HG03460 (cell line): ENCODE measurements around the gene KANTR.
"Not testable (repeated sequence)": the region's sequence is repeated elsewhere in the genome, so short reads cannot be mapped to it uniquely, and the experiment has no call there.

Experiments
- ATAC-seq: cut with Tn5 transposase; IDR thresholded peaks from one replicate; pipeline ENCODE4 v1.9.1; 2021; ENCODE audit not compliant: unreplicated experiment

Gene KANTR

DNA sequence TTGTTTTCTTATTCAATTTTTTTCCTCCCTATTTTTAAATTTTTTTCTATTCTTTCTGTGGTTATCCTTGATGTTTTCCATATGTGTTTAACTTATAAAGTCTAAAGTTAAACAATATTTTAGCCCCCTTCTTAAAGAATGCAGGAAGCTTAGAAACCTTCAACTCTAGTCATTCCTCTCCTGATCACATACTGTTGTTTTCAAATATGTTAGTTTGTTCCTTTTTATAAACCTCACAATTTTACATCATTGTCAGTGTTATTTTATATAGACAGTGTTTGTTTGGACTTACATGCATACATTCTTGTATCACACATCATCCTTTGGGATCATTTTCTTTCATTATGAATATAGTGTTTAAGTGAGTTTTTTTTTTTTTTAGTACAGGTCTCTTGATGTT, 31.6 kb downstream of the KANTR start:
- ATAC-seq, result no peak

DNA sequence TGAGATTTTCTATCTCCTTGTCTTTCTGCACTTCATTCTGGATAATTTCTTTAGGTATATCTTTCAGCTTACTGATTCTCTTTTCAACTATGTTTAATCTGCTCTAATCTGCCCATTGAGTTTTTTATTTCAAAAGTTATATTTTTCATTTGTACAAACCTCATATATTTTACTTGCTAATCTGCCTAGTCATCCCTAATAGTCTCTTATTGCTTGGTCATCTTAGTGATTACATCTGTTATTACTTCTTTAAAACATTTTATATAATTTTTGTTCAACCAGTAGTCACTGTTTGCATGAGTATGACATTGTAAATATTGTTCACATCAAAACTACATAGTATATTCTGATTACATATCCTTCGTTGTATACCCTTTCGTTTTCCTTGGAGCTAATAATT, 32.4 kb downstream of the KANTR start:
- ATAC-seq, result no peak

DNA sequence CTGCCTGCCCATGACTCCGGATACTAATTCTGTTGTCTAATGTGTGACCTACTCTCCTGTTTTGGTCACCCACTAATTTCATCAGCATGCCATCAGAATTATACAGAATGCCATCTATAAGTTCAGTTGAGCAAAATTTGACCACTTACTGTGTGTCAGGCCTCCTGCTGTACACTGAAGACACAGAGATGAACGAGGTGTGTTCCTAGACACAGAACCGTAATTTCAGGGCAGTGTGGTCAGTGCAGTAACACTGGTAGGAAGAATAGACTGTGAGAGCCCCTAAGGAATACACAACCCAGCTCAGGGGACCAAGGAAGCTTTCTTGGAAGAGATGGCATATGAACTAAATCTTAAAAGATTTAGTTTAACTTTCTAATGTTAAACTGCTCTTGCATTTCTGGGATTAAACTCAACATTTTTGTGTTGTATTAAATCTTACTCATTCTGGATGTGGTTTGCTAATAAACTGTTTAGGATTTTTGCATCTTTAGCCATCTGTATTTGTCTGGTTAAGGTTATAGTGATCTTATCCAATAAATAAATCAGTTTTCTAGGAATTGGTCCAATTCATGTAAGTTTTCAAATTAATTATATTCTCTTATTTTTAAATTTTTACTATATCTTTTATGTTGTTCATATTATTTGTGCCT, 34.3 kb downstream of the KANTR start:
- no peak for ATAC-seq

DNA sequence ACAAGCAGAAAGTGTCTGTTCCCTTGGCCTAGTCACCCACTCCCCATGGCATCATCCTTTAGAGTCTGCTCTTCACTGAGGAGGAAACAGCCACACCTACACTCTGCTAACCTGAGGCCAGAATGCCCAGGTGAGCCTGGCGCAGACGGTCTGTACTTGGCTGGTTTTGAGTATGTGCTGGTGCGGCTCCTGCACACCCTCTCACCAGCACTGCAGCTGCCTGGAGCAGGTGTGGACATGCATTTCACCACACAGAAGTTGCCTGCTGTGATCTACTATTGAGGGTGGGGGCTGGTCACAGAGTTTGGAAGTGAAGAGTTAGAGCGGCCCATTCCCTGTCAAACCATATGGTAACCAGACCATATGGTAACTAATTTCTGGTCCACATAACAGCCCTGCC, 39.5 kb downstream of the KANTR start:
- ATAC-seq, result no peak

DNA sequence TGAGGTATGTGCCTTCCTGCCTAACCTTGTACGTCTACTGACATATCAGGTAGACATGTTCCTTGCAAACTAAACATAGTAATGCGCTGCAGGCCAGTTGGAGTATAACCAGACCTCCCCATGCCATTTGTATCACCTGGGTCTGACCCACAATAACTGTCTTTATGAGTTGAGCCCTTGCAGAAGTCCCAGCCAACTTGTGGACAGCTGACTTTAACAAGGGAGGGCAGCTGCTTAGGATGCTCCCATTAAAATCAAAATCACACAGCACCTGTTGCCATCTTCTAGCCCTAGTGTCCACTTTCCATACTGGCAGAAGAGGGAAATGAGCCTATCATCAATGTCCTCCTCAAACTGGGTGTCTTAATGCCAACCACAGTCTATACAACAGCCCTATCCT, 41.6 kb downstream of the KANTR start:
- ATAC-seq, result no peak

DNA sequence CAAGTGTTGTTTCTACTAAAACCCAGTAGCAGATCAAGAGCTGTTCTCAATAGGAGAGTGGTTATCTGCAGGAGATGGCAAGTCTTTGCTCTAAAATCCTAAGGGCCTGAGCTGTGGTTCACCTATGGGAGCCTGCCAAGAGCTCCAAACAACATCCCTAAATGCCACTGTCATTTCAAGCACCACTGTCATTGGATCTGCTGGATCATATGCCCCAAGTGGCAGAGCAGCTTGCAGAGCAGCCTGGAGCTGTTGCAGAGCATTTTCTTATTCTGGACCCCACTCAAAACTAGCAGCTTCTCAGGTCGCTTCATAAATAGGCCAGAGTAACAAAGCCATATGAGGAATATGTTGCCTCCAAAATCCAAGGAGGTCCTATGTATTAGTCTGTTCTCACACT, 59.6 kb downstream of the KANTR start:
- ATAC-seq, result no peak

DNA sequence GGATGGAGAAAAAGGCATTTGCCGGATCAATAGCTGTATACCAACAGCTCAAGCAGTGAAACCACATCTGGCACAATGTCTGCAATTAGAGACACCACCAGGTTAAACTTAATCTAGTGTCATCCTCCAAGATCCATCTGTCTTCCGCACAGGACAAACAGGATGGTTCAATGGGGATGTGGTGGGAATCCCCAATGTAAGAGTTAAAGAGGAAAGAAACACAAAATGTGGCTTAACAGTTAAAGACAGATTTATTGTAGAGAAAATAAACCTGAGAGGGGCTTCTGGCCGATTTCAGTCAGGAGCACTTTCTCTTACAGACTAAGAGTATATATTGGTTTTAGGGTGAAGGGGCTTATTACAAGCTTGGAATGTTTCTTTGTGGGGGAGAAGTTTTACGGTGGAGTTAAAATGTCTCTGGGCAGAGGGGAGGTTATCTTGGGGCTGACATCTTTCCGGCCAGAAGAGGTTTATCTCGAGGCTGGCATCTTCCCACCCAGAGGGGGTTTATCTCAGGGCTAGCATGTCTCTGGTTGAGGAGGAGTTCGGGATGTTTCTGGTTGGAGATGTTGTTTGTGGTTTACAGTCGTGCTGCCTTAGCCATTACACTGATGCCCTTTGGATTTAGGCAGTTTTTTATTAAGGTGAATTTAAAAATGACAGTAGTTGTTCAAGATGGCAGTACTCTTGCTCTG, 61.7 kb downstream of the KANTR start:
- no peak for ATAC-seq

DNA sequence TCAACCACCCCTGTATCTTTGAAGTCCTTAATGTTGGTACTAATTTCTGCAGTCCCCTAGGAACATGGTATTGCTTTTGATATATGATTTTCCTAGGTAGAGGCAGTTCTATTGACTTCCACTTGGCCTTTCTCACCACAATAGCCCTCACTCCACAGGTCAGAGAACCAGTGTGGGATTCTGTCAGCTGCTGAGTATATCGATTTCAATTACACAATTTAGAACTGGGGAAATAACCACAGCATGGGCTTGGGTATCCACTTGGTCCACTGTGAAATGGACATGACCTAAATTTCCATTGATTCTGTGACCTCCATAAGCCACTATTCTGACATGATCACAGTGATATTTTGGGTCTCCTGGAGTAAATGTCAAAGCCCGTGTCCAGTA, 62.3 kb downstream of the KANTR start:
- no peak for ATAC-seq

DNA sequence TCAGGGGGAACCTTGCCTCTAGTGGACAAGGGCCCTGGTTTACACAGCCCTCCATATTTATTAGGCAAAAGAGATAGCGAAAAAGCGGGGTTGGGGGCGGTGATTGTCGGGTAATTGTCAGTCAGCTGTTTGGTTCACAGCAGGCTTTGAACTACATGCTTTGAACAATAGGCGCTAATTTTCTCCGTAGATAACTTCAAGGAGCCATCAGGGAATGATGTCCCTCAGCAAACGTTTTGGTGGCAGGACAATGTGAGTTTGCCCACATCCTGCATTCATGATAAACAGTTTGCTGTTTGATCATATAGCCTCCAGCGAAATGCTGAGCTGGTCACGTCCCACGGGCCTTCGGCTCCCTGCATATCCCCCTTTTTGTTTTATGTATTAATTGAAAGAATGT, 65.2 kb downstream of the KANTR start:
- no peak for ATAC-seq

DNA sequence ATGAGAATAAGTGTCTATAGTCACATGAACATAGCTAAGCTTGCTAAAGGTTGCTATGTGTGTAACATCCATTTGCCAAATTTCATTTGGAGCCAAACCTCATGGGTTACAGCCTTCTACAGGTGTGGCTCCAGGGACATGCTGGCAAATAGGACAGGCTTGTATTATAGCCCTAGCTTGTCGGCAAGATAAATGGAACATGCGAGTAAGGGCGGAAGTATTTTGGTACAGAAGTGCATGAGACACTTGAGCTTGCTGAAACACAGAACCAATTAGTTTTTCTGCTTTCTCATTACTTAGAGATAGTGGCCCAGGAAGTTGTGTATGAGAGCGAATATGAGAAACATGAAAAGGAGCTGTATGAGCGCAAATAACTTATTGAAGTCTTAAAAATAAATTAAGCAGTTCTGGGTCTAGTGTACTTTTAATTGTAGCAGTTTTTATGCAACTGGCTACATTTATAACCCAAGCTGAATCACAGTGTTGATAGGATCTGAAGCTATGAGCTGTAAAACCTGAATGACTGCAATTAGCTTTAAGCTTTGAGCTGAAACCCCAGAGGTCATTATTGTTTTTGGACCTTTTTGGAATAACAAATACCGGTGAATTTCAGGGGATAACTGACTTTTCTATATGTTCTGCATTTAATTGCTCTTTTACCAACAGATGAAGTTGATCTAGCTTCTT, 66.5 kb downstream of the KANTR start:
- no peak for ATAC-seq

DNA sequence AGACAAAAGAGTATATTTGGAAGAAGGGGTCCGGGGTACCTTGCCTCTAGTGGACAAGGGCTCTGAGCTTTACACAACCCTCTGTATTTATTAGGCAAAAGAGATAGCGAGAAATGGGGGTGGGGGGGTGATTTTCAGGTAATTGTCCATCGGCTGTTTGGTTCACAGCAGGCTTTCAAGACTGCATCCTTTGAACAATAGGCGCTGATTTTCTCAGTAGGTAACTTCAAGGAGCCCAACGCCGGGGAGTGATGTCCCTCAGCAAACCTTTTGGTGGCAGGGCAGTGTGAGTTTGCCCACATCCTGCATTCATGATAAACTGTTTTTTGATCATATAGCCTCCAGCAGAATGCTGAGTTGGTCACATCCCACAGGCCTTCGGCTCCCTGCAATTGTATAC, 69.5 kb downstream of the KANTR start:
- ATAC-seq, result no peak

DNA sequence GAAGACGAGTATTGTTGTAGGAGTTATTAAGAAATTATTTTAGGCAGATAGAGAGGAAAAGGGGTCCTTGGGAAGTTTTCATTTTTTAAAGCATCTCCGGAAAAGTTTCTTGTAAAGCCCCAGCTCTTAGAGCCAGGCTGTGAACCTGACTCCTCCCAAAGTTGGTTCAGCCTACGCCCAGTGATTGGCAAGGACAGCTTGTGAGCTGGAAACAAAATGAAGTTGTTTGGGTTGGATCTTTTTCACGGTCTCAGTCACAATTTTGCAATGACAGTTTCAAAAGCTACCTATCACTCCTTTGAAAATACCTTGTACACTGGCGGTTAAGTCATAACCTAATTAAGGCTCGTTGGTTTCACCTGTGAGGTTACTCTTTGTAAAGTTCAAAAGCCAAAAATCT, 70.6 kb downstream of the KANTR start:
- ATAC-seq, result not testable (repeated sequence)

DNA sequence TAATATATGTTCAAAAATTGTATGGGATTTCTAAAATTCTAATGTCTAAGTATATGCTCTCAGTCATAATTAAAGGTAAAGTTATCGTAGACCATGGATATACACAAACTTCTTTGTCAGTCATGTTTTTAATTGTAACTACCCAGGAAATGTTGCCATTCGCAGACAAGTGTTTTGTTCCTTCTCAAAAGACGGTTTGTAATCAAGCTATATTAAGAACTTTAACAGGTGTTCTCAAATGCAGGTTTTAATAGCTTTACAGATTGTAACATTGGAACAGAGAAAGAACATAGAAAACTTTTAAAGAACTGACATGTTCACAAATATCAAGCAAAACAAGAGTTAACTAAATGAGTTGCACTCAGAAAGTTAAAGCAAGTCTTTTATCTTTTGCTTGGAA, 72.2 kb downstream of the KANTR start:
- ATAC-seq, result no peak

DNA sequence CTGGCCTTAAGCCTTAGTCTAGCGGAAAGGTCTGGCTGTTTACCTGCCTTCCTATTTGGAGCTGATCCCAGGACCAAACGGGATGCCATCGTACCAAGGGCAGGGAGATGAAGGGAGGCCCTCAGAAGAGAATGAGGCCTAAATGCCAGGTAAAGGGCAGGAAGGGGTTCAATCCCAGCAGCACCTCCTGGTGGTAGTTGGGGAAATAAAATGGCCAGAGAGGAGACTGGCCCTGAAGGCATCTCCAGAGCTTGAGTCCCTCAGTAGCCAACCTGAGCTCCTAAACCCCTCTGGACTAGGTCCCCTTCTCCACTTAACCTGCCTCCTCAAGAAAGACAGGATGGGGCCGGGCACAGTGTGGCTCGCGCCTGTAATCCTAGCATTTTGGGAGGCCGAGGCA, 77.4 kb downstream of the KANTR start:
- ATAC-seq, result no peak
